ENCODE measurements around the gene FKBP8.
"Not testable (repeated sequence)": the region's sequence is repeated elsewhere in the genome, so short reads cannot be mapped to it uniquely, and the experiment has no call there.

DNA sequence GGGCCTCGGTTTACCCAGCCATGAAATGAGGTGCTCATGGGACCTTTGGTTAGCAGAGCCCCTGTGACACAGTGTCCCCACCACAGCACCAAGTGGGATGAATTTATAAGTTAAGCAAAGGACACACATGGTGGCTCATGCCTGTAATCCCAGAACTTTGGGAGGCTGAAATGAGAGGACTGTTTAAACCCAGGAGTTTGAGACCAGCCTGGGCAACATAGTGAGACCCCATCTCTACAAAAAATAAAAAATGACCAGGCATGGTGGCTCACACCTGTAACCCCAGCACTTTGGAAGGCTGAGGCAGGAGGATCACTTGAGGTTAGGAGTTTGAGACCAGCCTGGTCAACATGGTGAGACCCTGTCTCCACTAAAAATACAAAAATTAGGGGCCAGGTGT, 3.2 kb downstream of the FKBP8 start:
- TF ChIP-seq, protein P1, sequence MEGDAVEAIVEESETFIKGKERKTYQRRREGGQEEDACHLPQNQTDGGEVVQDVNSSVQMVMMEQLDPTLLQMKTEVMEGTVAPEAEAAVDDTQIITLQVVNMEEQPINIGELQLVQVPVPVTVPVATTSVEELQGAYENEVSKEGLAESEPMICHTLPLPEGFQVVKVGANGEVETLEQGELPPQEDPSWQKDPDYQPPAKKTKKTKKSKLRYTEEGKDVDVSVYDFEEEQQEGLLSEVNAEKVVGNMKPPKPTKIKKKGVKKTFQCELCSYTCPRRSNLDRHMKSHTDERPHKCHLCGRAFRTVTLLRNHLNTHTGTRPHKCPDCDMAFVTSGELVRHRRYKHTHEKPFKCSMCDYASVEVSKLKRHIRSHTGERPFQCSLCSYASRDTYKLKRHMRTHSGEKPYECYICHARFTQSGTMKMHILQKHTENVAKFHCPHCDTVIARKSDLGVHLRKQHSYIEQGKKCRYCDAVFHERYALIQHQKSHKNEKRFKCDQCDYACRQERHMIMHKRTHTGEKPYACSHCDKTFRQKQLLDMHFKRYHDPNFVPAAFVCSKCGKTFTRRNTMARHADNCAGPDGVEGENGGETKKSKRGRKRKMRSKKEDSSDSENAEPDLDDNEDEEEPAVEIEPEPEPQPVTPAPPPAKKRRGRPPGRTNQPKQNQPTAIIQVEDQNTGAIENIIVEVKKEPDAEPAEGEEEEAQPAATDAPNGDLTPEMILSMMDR (IDR thresholded peaks at IDR 0.05; ENCODE audit: insufficient read depth, low read depth, low read length) = not testable (repeated sequence)
- not testable (repeated sequence) for TF ChIP-seq EZH2 (IDR thresholded peaks at IDR 0.05; ENCODE audit: insufficient read depth, low read length)
